CD4-positive, alpha-beta T cell treated with Interleukin-4 for 1 hour (primary cell): Measurements from ENCODE around the gene DENR.
"Not testable (repeated sequence)": the region's sequence is repeated elsewhere in the genome, so short reads cannot be mapped to it uniquely, and the experiment has no call there.

ENCODE experiments used
- DNase-seq, 2 donors: peaks; one replicate each; pipeline ENCODE4 v3.0.0-alpha.2; 2020 to 2022

The DENR gene, protein sequence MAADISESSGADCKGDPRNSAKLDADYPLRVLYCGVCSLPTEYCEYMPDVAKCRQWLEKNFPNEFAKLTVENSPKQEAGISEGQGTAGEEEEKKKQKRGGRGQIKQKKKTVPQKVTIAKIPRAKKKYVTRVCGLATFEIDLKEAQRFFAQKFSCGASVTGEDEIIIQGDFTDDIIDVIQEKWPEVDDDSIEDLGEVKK

DNA sequence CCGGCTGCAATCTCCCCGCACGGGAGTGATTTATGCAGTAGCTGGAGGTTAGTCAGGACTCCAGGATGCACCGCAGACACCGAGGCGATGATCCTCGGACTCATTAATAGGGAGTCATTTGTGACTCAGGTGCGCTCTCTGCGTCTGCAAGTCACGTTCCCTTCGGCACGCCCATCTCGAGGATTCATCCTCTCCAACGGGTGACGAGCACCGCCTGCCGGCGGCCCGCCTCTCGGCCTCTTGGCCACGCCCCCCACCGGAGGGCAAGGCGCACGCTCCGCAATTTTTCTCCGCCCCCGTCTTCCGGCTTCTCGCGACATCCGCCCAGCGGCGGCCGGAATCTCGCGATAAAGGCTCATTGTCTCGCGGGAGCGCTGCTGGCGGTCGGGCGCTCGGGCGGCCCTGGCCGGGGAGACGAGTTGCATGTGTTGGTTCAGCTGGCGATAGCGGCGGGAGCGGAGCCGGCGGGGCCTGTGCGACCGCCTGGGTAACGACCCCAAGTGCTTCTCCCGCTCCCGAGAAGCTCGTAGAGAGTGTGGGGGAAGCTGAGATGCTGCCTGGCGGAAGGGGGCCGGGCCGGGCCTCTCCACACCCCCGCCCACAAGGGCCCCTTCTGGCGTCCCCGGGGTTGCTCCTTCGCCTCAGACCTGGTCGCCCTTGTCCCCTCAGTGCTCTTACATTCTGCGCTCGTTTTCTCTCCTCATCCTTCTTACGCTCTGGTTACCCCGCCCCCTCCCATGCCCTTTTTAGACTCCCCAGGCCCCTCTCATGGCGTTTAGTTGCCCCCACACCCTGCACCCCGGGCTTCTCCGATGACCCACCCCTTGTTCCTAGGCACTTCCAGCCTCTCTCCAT is at the start of gene DENR:
Gene DENR (plus strand): TSS at position 361 of the 855 bp plus-strand sequence. CDS start 878 bp downstream, outside the sequence.
- DNase-seq: peak; percentile 99

DNA sequence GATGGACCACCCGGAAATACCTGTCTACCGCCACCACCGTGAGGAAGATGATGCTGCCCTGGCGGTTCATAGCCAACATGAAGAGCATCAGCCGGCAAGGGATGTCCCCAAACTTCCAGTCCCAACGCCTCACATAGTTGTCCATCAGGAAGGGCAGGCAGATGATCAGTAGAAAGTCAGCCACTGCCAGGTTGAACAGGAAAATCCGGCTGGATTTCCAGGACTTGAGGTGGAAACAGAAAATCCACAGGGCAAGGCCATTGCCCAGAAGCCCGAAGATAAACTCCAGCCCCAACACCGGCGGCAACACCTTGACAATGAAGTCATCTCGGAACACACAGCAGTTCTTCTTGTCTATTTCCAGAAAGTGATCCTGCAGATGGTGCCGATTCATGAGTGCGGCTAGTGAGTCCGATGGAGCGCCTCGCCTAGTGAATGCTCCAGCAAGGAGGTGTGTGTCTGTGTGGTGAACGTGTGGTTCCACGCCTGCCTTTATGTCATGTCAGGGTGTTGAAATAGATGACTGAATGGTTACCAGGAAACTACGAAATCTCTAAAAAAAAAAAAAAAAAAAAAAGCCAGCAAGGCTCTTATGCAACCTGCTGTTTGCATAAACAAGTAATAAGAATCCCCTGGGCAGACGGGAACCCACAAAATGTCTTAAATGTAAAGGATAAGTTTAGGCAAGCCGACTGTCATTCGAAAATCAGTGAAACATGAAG is 49.6 kb upstream of the DENR start, which contains the start of gene HCAR2:
Gene HCAR2 (minus strand): TSS at position 468 of the 722 bp plus-strand sequence. CDS start 74 bp downstream, at position 394.
- DNase-seq: peak in 1 of 2 donors; percentile 69

DNA sequence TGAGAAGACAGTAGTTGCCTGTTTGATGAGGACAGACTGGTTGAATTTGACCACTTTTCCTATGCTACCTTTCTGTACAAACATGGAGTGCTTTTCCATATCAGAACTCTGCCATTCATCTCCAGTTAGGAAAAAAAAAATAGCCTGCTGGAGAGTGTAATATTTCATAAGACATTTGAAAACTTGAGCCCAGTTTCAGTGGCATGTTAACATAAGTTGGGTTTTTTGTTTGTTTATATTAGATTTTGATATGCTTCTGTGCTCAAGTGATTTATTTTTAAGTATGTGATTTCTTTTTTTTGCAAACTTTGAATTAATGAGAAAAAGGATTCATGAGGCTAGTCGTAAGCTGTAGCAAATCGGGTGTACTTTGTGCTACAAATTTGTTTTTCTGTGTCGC is 48.8 kb upstream of the DENR start:
- DNase-seq: not testable (repeated sequence)

DNA sequence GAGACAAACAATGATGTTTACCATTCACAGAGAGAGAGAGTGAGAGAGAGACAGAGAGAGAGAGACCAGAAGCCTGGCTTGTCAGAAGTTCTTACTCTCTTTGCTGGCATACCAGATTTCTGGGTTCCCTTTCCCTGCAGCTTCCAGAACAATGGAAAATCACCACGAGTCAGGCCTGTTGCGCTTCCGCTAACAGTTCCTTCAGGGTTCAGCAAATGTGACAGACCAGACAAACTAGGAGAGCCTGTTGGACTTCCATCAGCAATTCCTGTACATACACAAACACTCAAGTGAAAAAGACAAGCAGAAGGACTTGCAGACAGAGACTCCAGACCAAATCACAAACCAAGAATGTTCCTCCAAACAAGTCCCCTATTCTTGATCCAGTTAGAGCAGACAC is 43.3 kb upstream of the DENR start:
- not testable (repeated sequence) for DNase-seq

DNA sequence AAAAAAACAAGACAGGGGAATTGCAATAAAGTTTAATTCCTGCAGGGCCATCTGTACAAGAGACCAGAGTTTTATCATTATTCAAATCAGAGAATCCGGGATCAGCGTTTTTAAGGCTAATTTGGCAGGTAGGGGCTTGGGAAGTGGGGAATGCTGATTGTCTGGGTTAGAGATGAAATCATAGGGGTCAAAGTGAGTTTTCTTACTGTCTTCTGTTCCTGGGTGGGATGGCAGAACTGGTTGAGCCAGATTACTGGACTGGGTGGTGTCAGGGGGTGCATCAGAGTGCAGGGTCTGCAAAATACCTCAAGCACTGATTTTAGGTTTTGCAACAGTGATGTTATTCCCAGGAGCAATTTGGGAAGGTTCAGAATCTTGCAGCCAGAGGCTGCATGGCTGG is 42.3 kb upstream of the DENR start:
- DNase-seq: not testable (repeated sequence)

DNA sequence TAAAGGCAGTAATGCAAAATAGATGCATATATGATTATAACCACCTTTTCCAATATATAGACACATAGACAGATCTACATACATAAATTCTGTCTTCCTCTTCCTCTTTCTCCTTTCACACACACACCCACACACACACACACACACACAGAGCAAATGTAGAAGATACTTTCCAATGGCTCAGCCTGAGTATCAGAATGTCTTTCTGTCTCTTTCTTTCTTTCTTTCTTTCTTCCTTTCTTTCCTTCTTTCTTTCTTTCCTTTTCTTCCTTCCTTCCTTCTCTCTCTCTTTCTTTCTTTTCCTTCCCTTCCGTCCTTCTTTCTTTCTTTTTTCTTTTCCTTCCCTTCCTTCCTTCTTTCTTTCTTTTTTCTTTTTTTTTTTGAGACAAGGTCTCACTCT is 41.4 kb upstream of the DENR start:
- DNase-seq: peak in 1 of 2 donors; percentile 37

DNA sequence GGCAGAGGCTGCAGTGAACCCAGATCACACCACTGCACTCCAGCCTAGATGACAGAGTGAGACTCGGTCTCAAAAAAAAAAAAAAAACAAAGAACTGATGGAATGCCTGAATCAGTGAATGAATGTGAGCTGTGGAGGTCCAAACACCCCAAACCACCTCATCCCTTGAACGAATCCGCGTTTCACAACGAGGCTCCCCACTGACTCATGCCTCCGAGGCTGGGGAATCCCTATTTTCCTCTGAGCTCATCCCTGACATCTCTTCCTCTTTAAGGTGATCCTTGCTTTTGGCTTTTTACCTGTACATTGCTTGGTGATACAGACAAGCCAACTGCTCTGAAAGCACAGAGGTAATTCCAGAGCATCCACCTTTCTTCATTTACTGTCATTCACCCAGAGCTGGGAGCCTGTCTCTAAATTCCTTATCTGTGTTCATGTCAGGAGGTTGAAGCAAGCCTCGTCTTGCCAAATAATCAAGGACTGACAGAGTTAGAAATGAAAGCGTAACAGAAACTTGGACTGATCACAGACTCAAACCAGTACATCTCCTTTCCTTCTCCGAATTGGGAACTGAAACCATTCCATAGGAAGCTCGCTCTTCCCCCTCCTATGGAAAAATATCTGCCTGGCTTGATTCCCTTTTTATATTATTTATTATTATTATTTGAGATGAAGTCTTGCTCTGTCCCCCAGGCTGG is 39.0 kb upstream of the DENR start:
- DNase-seq: not testable (repeated sequence)

DNA sequence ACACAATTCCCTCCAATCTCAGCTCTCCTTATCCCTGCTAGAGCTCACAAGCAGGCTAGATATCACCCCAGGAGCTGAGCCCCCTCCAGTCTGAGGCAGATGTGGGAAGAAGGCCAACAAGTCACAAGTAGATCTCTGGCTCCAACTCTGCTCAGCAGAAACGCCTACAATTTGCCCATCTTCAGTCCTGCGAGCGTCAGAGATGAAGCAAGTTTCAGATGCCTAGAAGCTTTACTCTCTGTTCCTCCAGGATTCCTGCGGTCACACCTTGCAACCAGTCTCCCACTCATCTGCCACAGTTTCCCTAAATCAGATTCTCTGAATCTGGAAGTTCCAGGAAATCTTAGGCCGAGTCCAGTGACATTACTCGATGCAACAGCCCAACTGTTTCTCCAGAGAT is 37.4 kb upstream of the DENR start:
- not testable (repeated sequence) for DNase-seq

DNA sequence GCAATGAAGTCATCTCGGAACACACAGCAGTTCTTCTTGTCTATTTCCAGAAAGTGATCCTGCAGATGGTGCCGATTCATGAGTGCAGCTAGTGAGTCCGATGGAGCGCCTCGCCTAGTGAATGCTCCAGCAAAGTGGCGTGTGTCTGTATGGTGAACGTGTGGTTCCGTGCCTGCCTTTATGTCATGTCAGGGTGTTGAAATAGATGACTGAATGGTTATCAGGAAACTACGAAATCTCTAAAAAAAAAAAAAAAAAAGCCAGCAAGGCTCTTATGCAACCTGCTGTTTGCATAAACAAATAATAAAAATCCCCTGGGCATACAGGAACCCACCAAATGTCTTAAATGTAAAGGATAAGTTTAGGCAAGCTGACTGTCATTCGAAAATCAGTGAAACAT is 36.0 kb upstream of the DENR start, which contains the start of gene HCAR3:
Gene HCAR3 (minus strand): TSS at position 154 of the 400 bp plus-strand sequence. CDS start 74 bp downstream, at position 80.
- DNase-seq: peak in 1 of 2 donors; percentile 76

DNA sequence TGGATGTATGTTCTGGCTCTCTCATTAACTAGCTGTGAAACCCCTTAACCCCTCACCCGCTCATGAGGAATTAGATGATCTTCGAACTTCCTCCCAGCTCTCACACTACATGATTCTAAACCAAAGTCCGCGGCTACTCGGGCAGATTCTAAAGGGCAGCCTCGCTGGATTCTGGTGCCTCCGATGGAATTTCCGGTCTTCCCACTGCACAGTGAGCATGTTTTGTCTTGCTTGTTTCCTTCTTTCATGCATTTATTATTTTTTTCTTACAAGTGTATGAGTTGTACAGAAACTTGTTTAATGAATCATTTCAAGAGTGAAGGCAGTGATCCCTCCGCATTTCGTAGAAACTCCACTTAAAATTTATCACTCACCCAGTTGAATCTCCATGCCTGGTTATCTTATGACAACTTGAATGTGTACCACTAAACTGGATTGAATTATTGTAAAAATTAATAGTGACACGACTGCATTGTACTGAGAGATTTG is 31.5 kb upstream of the DENR start:
- no peak for DNase-seq

DNA sequence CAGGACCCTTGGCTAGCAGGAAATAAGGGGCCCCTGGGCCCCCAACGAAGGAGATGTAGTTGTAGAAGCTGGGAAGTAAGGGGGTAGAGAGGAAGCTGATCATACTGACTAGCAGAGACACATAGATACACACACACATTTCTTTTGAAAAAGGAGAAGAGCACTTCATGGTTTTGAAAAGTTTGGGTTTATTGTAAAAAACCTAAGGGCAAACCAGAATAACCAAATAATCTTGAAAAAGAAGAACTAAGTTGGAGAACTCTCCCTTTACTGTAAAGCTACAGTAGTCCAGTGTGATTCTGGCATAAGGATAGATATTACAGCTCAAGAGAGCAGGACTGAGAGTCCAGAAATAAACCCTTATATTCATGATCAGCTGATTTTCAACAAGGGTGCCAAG is 30.2 kb upstream of the DENR start:
- no peak for DNase-seq

DNA sequence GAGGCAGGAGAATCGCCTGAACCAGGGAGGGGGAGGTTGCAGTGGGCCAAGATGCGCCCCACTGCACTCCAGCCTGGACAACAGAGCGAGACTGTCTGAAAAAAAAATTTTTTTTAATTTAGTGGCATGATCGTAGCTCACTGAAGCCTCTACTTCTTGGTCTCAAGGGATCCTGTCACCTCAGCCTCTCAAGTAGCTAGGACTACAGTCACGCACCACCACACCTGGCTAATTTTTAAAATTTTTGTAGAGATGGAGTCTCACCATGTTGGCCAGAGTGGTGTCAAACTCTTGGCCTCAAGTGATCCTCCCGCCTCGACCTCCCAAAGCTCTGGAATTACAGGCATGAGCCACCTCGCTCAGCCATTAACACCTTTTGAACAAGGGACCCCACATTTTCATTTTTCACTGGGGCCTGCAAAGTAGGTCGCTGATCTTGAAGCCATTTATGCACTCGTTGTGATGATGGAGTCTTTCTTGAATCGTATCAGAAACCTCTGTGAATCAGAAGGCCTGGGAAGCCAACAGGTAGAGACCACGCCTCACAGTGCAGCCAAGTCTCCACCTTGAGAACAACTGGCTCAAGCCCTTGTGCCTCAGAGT is 27.9 kb upstream of the DENR start:
- DNase-seq: no peak

DNA sequence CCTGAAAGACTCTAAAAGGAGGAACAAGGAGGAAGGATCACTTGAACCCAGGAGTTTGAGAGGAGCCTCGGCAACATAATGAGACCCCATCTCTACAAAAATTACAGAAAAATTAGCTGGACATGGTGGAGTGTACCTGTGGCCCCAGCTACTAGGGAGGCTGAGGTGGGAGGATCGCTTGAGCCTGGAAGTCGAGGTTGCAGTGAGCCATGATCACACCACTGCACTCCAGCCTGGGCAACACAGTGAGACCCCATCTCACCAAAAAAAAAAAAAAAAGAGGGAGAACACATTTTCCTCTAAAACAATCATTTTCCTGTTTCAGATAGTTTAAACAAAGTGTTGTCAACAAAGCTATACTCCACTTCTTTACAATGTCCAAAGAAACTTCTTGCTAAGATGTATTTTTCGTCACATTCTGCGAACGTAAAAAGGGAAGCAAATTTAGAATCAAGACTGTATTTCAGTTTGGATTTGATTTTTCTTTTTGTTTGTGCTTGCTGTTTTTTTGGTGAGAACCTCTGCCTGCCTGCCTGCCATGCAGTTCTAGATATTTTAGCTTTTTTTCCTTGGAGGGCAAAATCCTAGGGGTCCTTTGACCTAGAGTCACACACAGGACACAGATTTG is 27.1 kb upstream of the DENR start:
- DNase-seq: no peak

DNA sequence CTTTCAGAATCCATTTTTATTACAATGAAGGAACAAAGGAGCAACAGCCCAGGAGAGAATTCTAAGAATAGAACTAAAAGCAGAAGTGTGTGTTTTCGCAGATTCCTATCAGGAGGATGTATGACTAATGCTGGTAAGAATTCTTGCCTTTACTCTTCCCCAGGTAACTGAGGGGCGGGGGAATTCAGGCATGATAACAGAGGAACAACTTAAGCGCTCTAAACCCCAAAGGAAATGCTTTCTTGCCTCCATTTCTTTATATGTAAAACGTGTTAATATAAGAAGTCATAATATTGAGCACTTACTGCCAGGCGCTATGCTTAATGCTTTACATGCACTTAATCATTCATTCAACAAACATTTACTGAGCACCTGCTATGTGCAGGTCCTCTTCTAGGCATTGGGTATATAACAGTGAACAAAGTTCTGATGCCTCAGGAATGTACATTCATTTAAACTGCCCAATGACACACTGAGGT is 26.5 kb upstream of the DENR start:
- peak; percentile 18 to 30 for DNase-seq

DNA sequence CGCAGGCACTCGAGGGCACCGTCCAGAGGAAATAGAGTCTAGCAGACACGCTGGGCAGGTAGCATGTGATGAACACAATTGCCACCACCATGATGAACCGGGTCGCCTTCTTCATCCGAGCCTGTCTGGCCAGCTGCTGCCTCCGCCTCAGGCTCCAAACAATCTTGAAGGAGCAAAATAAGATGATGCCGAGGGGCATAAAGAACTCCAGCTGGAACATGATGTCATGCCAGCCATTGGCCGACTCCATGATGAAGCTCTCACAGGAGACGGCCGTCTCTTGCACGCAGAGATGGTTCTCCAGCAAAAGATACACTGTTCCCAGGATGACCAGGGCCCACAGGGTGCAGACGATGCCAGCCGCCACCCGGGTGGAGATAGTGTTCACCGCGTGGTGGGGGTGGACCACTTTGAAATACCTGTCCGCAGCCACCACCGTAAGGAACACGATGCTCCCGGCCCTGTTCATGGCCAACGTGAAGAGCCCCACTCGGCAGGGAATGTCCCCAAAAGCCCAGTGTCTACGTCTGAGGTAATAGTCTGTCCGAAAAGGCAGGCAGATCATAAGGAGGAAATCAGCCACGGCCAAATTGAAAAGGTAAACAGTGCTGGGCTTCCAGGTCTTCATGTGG is 22.9 kb upstream of the DENR start:
- no peak for DNase-seq

DNA sequence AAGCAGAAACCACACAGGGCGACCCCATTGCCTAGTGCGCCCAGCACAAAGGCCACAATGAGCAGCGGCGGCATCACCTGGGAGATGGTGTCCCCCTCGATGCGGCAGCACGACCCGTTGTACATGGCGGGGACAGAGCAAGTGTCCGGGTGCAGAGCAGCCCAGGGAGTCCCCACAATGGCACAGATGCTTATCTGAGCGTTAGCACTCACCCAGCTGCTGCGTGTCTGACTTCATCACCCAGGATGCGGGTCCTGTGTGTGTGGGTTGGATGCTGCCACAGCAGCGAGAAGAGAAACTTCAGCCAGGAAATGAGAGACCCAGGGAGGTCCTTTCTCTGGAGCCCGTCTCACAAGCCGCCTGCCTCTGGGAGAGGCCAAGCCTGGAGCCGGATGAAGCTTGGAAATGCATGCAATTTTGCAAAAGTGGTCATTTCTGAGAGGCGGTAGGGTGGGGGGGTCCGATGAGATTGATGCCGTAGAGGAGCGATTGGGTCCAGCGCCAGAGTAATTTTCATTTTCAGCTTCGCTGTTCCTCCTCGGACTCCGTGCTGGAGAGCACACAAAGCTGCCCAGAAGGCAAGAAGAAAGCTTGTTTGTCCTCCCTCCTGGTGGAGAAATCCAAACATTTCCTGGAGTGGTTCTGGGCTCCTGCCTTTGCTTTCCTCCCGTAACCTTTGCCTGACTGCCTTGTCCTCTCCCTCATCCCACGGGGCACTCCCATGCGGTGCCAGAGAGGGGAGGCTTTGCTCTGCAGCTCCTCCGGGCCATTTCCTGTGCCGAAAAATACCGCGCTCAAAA is 22.2 kb upstream of the DENR start, which contains the start of gene HCAR1:
Gene HCAR1 (minus strand): TSS at position 630 of the 800 bp plus-strand sequence. CDS start 505 bp downstream, at position 125.
- no peak for DNase-seq

DNA sequence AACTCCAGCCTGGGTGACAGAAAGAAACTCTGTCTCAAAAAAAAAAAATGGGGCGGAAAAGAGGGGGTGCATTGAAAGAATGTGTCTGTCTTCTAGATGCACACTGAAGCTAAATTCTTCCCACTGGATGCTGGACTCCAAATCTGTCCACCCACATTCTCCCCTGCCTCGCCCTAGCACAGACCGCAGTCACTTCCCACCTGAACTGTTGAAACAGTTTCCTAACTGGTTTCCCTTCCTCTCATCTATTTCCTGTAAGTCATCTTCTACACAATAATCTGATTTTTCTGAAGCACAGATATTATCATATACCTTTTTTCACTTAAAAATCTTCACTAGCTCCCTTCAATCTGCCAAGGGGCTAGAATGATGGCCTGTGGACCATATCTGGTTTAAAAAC is 20.5 kb upstream of the DENR start:
- no peak for DNase-seq

DNA sequence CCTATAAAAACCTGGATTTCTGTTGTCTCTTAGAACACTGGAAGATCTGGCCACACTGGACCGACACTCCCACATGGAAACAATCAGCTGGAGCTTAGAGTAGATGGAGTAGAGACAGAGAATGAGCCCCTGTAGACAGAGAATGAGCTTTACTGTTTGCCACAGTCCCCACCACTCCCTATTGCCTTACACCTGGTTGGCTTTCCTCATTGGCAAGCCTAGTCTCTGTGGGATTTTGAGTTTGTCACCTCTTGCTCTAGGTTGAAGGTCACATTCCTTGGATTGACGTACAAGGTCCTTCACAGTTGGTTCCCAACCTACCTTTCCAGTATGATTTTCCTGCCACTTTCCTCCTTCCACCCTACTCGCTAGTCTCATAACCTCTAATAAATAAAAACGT is 20.0 kb upstream of the DENR start:
- DNase-seq: no peak

DNA sequence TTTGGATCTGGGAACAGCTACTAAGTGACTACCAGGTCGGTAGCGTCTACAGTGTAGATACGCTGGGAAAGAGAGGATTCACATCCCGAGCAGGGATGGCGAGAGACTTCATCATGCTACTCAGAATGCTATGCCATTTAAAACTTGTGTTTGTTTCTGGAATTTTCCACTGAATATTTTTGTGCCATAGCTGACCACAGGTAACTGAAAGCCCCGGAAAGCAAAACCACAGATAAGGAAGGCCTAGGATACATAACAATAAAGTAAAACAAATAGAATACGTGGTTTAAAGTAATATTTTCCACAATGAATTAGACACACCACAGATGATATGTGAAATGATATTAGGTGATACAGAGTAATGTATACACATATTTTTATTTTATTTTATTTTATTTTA is 14.1 kb upstream of the DENR start:
- DNase-seq: no peak

DNA sequence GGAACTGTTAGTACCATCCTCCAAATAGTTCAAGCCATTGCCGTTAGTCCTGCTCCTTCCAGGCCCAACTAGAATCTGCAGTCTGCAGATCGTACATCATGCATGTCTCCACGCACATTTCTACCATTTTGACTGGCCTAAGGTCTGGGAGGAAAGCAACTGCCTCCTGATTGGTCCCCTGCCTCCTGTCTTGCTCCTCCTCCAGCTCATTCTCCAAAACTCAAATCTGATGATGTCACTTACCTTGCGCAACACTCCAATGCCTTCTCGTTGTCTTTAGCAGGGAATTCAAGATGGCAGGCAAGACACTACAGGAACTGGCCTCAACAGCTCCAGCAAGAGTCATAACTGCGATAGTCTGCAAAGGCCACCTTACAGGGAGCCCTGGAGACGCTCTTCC is 12.3 kb upstream of the DENR start:
- no peak for DNase-seq
